ENCODE data around the gene FGF18.

DNA sequence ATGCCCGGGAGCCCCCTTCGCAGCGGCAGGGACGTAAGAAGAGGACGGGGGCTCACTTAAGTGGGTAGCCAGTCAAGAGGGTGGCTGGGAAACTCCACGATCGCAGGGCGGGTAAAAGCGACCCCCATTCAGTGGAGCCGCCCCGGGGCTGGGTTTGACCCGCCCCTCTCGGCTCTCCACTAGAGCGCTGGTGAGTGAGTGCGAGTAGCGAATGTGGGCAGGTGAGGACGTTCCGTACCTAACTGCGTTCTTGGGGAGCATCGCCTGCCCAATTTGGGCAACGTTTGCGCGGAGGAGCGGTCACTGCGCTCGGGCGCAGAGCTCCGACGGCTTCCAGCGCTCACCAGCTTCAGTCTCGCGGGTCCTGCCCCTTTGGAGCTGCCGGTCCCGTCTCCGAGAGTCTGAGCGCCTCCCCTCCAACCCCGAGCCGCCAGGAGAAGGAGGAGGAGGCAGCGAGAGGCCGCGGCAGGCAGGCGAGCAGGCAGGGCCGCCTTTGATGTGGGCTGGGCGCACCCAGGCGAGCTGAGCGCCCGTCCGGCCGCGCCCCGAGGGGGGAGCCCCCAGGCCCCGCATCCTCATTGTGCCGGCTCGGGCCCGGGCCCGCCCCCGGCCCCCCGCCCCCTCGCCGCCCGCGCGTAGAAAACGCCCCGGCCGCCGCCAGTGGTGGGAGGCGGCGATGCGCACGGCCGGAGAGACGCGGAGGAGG is at the start of gene FGF18:
- TF ChIP-seq, protein P1, sequence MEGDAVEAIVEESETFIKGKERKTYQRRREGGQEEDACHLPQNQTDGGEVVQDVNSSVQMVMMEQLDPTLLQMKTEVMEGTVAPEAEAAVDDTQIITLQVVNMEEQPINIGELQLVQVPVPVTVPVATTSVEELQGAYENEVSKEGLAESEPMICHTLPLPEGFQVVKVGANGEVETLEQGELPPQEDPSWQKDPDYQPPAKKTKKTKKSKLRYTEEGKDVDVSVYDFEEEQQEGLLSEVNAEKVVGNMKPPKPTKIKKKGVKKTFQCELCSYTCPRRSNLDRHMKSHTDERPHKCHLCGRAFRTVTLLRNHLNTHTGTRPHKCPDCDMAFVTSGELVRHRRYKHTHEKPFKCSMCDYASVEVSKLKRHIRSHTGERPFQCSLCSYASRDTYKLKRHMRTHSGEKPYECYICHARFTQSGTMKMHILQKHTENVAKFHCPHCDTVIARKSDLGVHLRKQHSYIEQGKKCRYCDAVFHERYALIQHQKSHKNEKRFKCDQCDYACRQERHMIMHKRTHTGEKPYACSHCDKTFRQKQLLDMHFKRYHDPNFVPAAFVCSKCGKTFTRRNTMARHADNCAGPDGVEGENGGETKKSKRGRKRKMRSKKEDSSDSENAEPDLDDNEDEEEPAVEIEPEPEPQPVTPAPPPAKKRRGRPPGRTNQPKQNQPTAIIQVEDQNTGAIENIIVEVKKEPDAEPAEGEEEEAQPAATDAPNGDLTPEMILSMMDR (IDR thresholded peaks at IDR 0.05): peak in 1 of 6 experiments; percentile 27
- TF ChIP-seq POLR2A (IDR thresholded peaks at IDR 0.05): no peak
